Loucy (cell line): ENCODE measurements around the gene PRR13.

Experiments used
- H2AFZ ChIP-seq: fragments of 200-600 bp; sonication (generic); 2 replicates; pipeline ENCODE4 v1.6.0; 2016; ENCODE audit warnings: antibody characterized with exemption, mild to moderate bottlenecking, low read length, moderate library complexity
- H3F3A ChIP-seq: fragments of 200-600 bp; 2 replicates; pipeline ENCODE4 v1.6.0; 2016; ENCODE audit warnings: antibody characterized with exemption, low read depth, mild to moderate bottlenecking
- H3K27me3 ChIP-seq: fragments of 200-600 bp; sonication (generic); 2 replicates; pipeline ENCODE4 v1.6.1; 2014; ENCODE audit warnings: low read length, mild to moderate bottlenecking; ENCODE audit not compliant: insufficient read depth, poor library complexity, severe bottlenecking
- H3K36me3 ChIP-seq: fragments of 200-600 bp; sonication (generic); 2 replicates; pipeline ENCODE4 v1.6.1; 2016; ENCODE audit warnings: low read length; ENCODE audit not compliant: insufficient read depth
- H3K4me1 ChIP-seq: fragments of 200-600 bp; sonication (generic); 2 replicates; pipeline ENCODE4 v1.5.1; 2014; ENCODE audit warnings: low read length, mild to moderate bottlenecking; ENCODE audit not compliant: insufficient read depth, poor library complexity, severe bottlenecking
- H3K4me2 ChIP-seq: fragments of 200-600 bp; sonication (generic); 2 replicates; pipeline ENCODE4 v1.6.0; 2014; ENCODE audit warnings: antibody characterized with exemption, low read length, low read depth, mild to moderate bottlenecking; ENCODE audit not compliant: poor library complexity, severe bottlenecking
- H3K4me3 ChIP-seq: fragments of 200-600 bp; sonication (generic); 2 replicates; pipeline ENCODE4 v1.5.1; 2014; ENCODE audit warnings: low read length, mild to moderate bottlenecking, mixed read lengths; ENCODE audit not compliant: poor library complexity, severe bottlenecking
- H3K79me2 ChIP-seq: fragments of 200-600 bp; sonication (generic); 2 replicates; pipeline ENCODE4 v1.6.1; 2014; ENCODE audit warnings: low read length; ENCODE audit not compliant: insufficient read depth
- H3K9ac ChIP-seq: fragments of 200-600 bp; sonication (generic); 2 replicates; pipeline ENCODE4 v1.6.0; 2014; ENCODE audit warnings: mild to moderate bottlenecking, low read depth, low read length, moderate library complexity; ENCODE audit not compliant: poor library complexity, severe bottlenecking
- H3K9me2 ChIP-seq: fragments of 200-600 bp; sonication (generic); replicated peaks from 2 replicates; pipeline ENCODE4 v1.6.1; 2016; ENCODE audit warnings: low read depth, low read length, mixed read lengths
- H3K9me3 ChIP-seq: fragments of 200-600 bp; sonication (generic); 2 replicates; pipeline ENCODE4 v1.6.1; 2014; ENCODE audit warnings: mild to moderate bottlenecking, antibody characterized with exemption, low read length, low read depth; ENCODE audit not compliant: insufficient read depth
- H4K20me1 ChIP-seq: fragments of 200-600 bp; sonication (generic); 2 replicates; pipeline ENCODE4 v1.6.0; 2014; ENCODE audit warnings: antibody characterized with exemption, low read length, mild to moderate bottlenecking; ENCODE audit not compliant: insufficient read depth, poor library complexity, severe bottlenecking
- CTCF ChIP-seq: fragments of 200-600 bp; sonication (generic); conservative IDR thresholded peaks from 2 replicates; pipeline ENCODE4 v1.5.1; 2014; ENCODE audit warnings: mild to moderate bottlenecking, antibody characterized with exemption, low read length
- EZH2phosphoT487 ChIP-seq: fragments of 200-600 bp; IDR thresholded peaks from 2 replicates; pipeline ENCODE4 v1.6.1; 2018; ENCODE audit warnings: antibody characterized with exemption, mild to moderate bottlenecking, moderate library complexity, borderline replicate concordance

Gene PRR13

GRCh38 chr12:53486736-53487487 is 45.4 kb downstream of the PRR13 start:
- no peaks in the 10 kb centered on the region for H3K79me2 ChIP-seq
- H3K9me2 ChIP-seq: no peaks in the 10 kb centered on the region
- no peak overlapping the region for H3K4me2 ChIP-seq
- H3K9me3 ChIP-seq: no peaks in the 10 kb centered on the region
- H3K4me3 ChIP-seq: no peak overlapping the region
- H3F3A ChIP-seq: no peaks in the 10 kb centered on the region
- H3K9ac ChIP-seq: no peak overlapping the region
- H3K36me3 ChIP-seq: peaks cover 59% of the 10 kb centered on the region; the same call in 1 of the 2 replicates
- H3K27me3 ChIP-seq: no peaks in the 10 kb centered on the region
- H3K4me1 ChIP-seq: no peaks in the 10 kb centered on the region
- H4K20me1 ChIP-seq: peaks cover 18% of the 10 kb centered on the region
- TF ChIP-seq CTCF: no peak
- no peak for TF ChIP-seq EZH2phosphoT487
- no peak overlapping the region for H2AFZ ChIP-seq

GRCh38 chr12:53489242-53489864 is 47.8 kb downstream of the PRR13 start:
- peaks cover 36% of the 10 kb centered on the region; the same call in 1 of the 2 replicates for H3K36me3 ChIP-seq

GRCh38 chr12:53492188-53492587 is 50.7 kb downstream of the PRR13 start:
- H3K9me3 ChIP-seq: no peaks in the 10 kb centered on the region
- H3K4me1 ChIP-seq: peaks cover 20% of the 10 kb centered on the region
- no peak overlapping the region for H3K4me3 ChIP-seq
- H3K36me3 ChIP-seq: peaks cover 10% of the 10 kb centered on the region; the same call in 1 of the 2 replicates
- H3K9ac ChIP-seq: no peak overlapping the region
- no peak overlapping the region for H3K4me2 ChIP-seq
- no peaks in the 10 kb centered on the region for H3K79me2 ChIP-seq
- no peaks in the 10 kb centered on the region for H4K20me1 ChIP-seq
- TF ChIP-seq CTCF (no peak), EZH2phosphoT487 (no peak)
- H3K9me2 ChIP-seq: no peaks in the 10 kb centered on the region
- H3F3A ChIP-seq: no peaks in the 10 kb centered on the region
- no peak overlapping the region for H2AFZ ChIP-seq
- no peaks in the 10 kb centered on the region for H3K27me3 ChIP-seq

More at GRCh38 chr12:53489242-53489864, 47.8 kb downstream of the PRR13 start:
- no peaks in the 10 kb centered on the region for H3K9me3 ChIP-seq
- peaks cover 13% of the 10 kb centered on the region for H3K4me1 ChIP-seq
- no peaks in the 10 kb centered on the region for H3K79me2 ChIP-seq
- H3K27me3 ChIP-seq: no peaks in the 10 kb centered on the region
- H3K4me2 ChIP-seq: no peak overlapping the region
- H3K9me2 ChIP-seq: no peaks in the 10 kb centered on the region
- no peak overlapping the region for H3K4me3 ChIP-seq
- H3K9ac ChIP-seq: no peak overlapping the region
- peaks cover 5% of the 10 kb centered on the region for H4K20me1 ChIP-seq
- H3F3A ChIP-seq: no peaks in the 10 kb centered on the region
- TF ChIP-seq CTCF: no peak
- no peak for TF ChIP-seq EZH2phosphoT487
- H2AFZ ChIP-seq: no peak overlapping the region
